WTC11 (cell line): ENCODE measurements around the gene EIF2S1. TPM values are rescaled to one million over a fixed set of nuclear protein-coding genes. Genes with fewer than 3 reads are reported as not detected.
A peak's percentile ranks its signal among the peaks of the same experiment; 100 is the strongest.

Experiments
- ATAC-seq: fragments of 200-7000 bp; cut with Tn5 transposase; 2 replicates; pipeline ENCODE4 v1.10.0; 2021; ENCODE audit warnings: mild to moderate bottlenecking, moderate library complexity
- Bru-seq: library from RNA; stranded (reverse); fragments of 400-500 nt; gene quantifications from one replicate; lab custom pipeline; 2021; lab: Mats Ljungman, UMichigan
- CTCF ChIA-PET: fragments of 300-600 bp; sonication (Branson Sonifier 250); formaldehyde crosslinking; loops from one replicate; lab custom pipeline; 2021; ENCODE audit warnings: antibody characterized with exemption; lab: Charles Lee
- POLR2A ChIA-PET: fragments of 350-600 bp; sonication (Branson Sonifier 250); formaldehyde crosslinking; loops from one replicate; lab custom pipeline; 2021; ENCODE audit warnings: antibody characterized with exemption; lab: Charles Lee
- DNase-seq: peaks from one replicate; pipeline ENCODE4 v3.0.0; 2021; ENCODE audit warnings: low spot score
- H3K27ac Mint-ChIP-seq: 2 replicates; pipeline ENCODE4 v1.8.0; 2021; ENCODE audit warnings: mixed read lengths
- H3K27me3 Mint-ChIP-seq: 2 replicates; pipeline ENCODE4 v1.8.0; 2021; ENCODE audit warnings: low read depth, mild to moderate bottlenecking, moderate library complexity, mixed read lengths
- H3K36me3 Mint-ChIP-seq: 2 replicates; pipeline ENCODE4 v1.8.0; 2021; ENCODE audit warnings: mixed read lengths
- H3K4me1 Mint-ChIP-seq: 2 replicates; pipeline ENCODE4 v1.8.0; 2022; ENCODE audit warnings: mixed read lengths
- H3K4me3 Mint-ChIP-seq: 2 replicates; pipeline ENCODE4 v1.8.0; 2021; ENCODE audit warnings: mild to moderate bottlenecking, moderate library complexity, mixed read lengths
- H3K9me3 Mint-ChIP-seq: 2 replicates; pipeline ENCODE4 v1.8.0; 2021; ENCODE audit warnings: mixed read lengths
- ARID4B ChIP-seq: sonication (generic); formaldehyde crosslinking; IDR thresholded peaks from 2 replicates; pipeline ENCODE4 v1.8.0; 2023; ENCODE audit warnings: missing genetic modification reagents, mild to moderate bottlenecking, borderline replicate concordance
- ATF1 ChIP-seq: sonication (generic); formaldehyde crosslinking; IDR thresholded peaks from 2 replicates; pipeline ENCODE4 v1.8.1; 2023; ENCODE audit warnings: mild to moderate bottlenecking, moderate library complexity, missing genetic modification reagents
- ATF6 ChIP-seq: sonication (generic); formaldehyde crosslinking; IDR thresholded peaks from 2 replicates; pipeline ENCODE4 v1.8.1; 2023; ENCODE audit warnings: mild to moderate bottlenecking, missing genetic modification reagents
- CDX4 ChIP-seq: fragments of 250-450 bp; sonication (Bioruptor Pico); IDR thresholded peaks from 2 replicates; pipeline ENCODE4 v1.9.0; 2021; ENCODE audit warnings: moderate library complexity, mild to moderate bottlenecking, inconsistent platforms, borderline replicate concordance
- CREM ChIP-seq: sonication (generic); formaldehyde crosslinking; IDR thresholded peaks from 2 replicates; pipeline ENCODE4 v1.8.1; 2022; ENCODE audit warnings: mild to moderate bottlenecking, missing genetic modification reagents, moderate library complexity
- ESRRA ChIP-seq: sonication (generic); formaldehyde crosslinking; IDR thresholded peaks from 2 replicates; pipeline ENCODE4 v1.8.1; 2022; ENCODE audit warnings: mild to moderate bottlenecking, missing genetic modification reagents, borderline replicate concordance
- ETV6 ChIP-seq: sonication (generic); formaldehyde crosslinking; IDR thresholded peaks from 2 replicates; pipeline ENCODE4 v1.8.1; 2022; ENCODE audit warnings: mild to moderate bottlenecking, missing genetic modification reagents
- FOXJ3 ChIP-seq: sonication (generic); formaldehyde crosslinking; IDR thresholded peaks from 2 replicates; pipeline ENCODE4 v1.9.0; 2021; ENCODE audit warnings: missing genetic modification reagents, mild to moderate bottlenecking, borderline replicate concordance
- FOXK1 ChIP-seq: sonication (generic); formaldehyde crosslinking; IDR thresholded peaks from 2 replicates; pipeline ENCODE4 v1.8.0; 2022; ENCODE audit warnings: mild to moderate bottlenecking, moderate library complexity, missing genetic modification reagents
- GABPB1 ChIP-seq: sonication (generic); formaldehyde crosslinking; IDR thresholded peaks from 2 replicates; pipeline ENCODE4 v1.8.1; 2023; ENCODE audit warnings: mild to moderate bottlenecking, missing genetic modification reagents
- HMGA2 ChIP-seq: fragments of 250-450 bp; sonication (Bioruptor Pico); IDR thresholded peaks from 2 replicates; pipeline ENCODE4 v1.4.0; 2021; ENCODE audit warnings: mild to moderate bottlenecking, moderate library complexity
- JAZF1 ChIP-seq: fragments of 250-450 bp; sonication (Bioruptor Pico); IDR thresholded peaks from 2 replicates; pipeline ENCODE4 v1.9.0; 2021; ENCODE audit warnings: moderate library complexity, mild to moderate bottlenecking, inconsistent platforms
- JUN ChIP-seq: sonication (generic); formaldehyde crosslinking; IDR thresholded peaks from 2 replicates; pipeline ENCODE4 v1.8.0; 2023; ENCODE audit warnings: mild to moderate bottlenecking, missing genetic modification reagents
- MLX ChIP-seq: sonication (generic); formaldehyde crosslinking; IDR thresholded peaks from 2 replicates; pipeline ENCODE4 v1.8.1; 2023; ENCODE audit warnings: mild to moderate bottlenecking, missing genetic modification reagents, moderate library complexity
- MXD4 ChIP-seq: fragments of 250-450 bp; sonication (Bioruptor Pico); IDR thresholded peaks from 2 replicates; pipeline ENCODE4 v1.8.0; 2021; ENCODE audit warnings: mild to moderate bottlenecking, moderate library complexity, borderline replicate concordance
- SMAD3 ChIP-seq: sonication (generic); formaldehyde crosslinking; IDR thresholded peaks from 2 replicates; pipeline ENCODE4 v1.8.0; 2022; ENCODE audit warnings: missing genetic modification reagents, mild to moderate bottlenecking, borderline replicate concordance
- SMAD4 ChIP-seq: sonication (generic); formaldehyde crosslinking; IDR thresholded peaks from 2 replicates; pipeline ENCODE4 v1.8.0; 2022; ENCODE audit warnings: mild to moderate bottlenecking, missing genetic modification reagents
- SP1 ChIP-seq: sonication (generic); formaldehyde crosslinking; conservative IDR thresholded peaks from 2 replicates; pipeline ENCODE4 v1.8.1; 2022; ENCODE audit warnings: missing genetic modification reagents
- USF1 ChIP-seq: sonication (generic); formaldehyde crosslinking; IDR thresholded peaks from 2 replicates; pipeline ENCODE4 v1.8.0; 2022; ENCODE audit warnings: mild to moderate bottlenecking, missing genetic modification reagents
- ZNF138 ChIP-seq: sonication (generic); formaldehyde crosslinking; conservative IDR thresholded peaks from 2 replicates; pipeline ENCODE4 v1.8.1; 2022; ENCODE audit warnings: mild to moderate bottlenecking, moderate library complexity, missing genetic modification reagents
- ZNF425 ChIP-seq: fragments of 250-450 bp; sonication (Bioruptor Pico); conservative IDR thresholded peaks from 2 replicates; pipeline ENCODE4 v1.9.0; 2021; ENCODE audit warnings: mild to moderate bottlenecking
- ZNF512 ChIP-seq: sonication (generic); formaldehyde crosslinking; IDR thresholded peaks from 2 replicates; pipeline ENCODE4 v1.8.1; 2022; ENCODE audit warnings: missing genetic modification reagents, borderline replicate concordance
- long read RNA-seq, 3 experiments: library from RNA in 1 of 3; library from capped mRNA in 1 of 3; library from polyadenylated mRNA in 1 of 3; unstranded in 2 of 3; stranded (forward) in 1 of 3; transcript quantifications; one replicate each; pipeline ENCODE4 v2.0.0, GENCODE V29; 2021
- total RNA-seq: library from RNA; stranded (reverse); gene quantifications from 3 replicates; pipeline ENCODE4 v1.2.3, GENCODE V29; 2021

Gene EIF2S1
- total RNA-seq (123 to 137 TPM (median 125 TPM) in 3 replicates), Bru-seq, nascent RNA (percentile 93 among the genes with signal in this experiment)
- long read RNA-seq, experiment 1, full-length matches to known transcripts = 561 of 590 reads
- long read RNA-seq, experiment 1, partial matches to known transcripts = 17 of 590 reads
- long read RNA-seq, experiment 1, other reads (novel, unspliced or antisense) = 12 of 590 reads
- long read RNA-seq, experiment 2, full-length matches to known transcripts = 85 of 119 reads
- long read RNA-seq, experiment 2, partial matches to known transcripts = 26 of 119 reads
- long read RNA-seq, experiment 2, other reads (novel, unspliced or antisense) = 8 of 119 reads
- long read RNA-seq, experiment 3, full-length matches to known transcripts = 811 of 830 reads
- long read RNA-seq, experiment 3, partial matches to known transcripts = 7 of 830 reads
- long read RNA-seq, experiment 3, other reads (novel, unspliced or antisense) = 12 of 830 reads

- Mint-ChIP-seq H3K9me3 (no peaks in the 10 kb centered on the region), H3K4me3 (peak within 1 kb of the TSS; percentile 99), H3K4me1 (peaks cover 23% of the 10 kb centered on the region), H3K27me3 (no peaks in the 10 kb centered on the region), H3K27ac (peak within 1 kb of the TSS; percentile 97), H3K36me3 (peaks cover 5% of the 10 kb centered on the region)
- POLR2A ChIA-PET = interaction anchor here (0.5 to 1.2 kb wide), 2 partner anchors 336 to 969 kb away, joined by 3 to 4 read pairs; partner anchors contain the start of gene RDH11
- peak; percentile 96 for ATAC-seq
- DNase-seq = peak; percentile 99
- CTCF ChIA-PET = interaction anchor here (0.6 to 1.6 kb wide), 55 partner anchors 9 to 1001 kb away, joined by 3 to 15 read pairs (median 4); partner anchors contain the start of genes ARG2, PLEK2, PLEKHH1 and RDH11
- no peak for TF ChIP-seq CDX4 (CRISPR knock-in tag)
- TF ChIP-seq ESRRA (CRISPR knock-in tag) = no peak
- 0 out of 2 replicates have a peak, but pooled peaks have one; percentile 62 for TF ChIP-seq SMAD3 (CRISPR knock-in tag)
- peak; percentile 99 for TF ChIP-seq FOXK1 (CRISPR knock-in tag)
- TF ChIP-seq JUN (CRISPR knock-in tag) = no peak
- TF ChIP-seq SP1 = peak; percentile 76
- no peak for TF ChIP-seq ZNF425
- TF ChIP-seq ATF1 (CRISPR knock-in tag) = no peak
- TF ChIP-seq GABPB1 (CRISPR knock-in tag) = peak; percentile 66
- no peak for TF ChIP-seq ATF6 (CRISPR knock-in tag)
- TF ChIP-seq SMAD4 (CRISPR knock-in tag) = no peak
- TF ChIP-seq CREM (CRISPR knock-in tag) = no peak
- TF ChIP-seq ZNF512 = no peak
- peak; percentile 73; the same call in 1 of the 2 replicates for TF ChIP-seq ARID4B (CRISPR knock-in tag)
- TF ChIP-seq MXD4 (CRISPR knock-in tag) = no peak
- no peak for TF ChIP-seq FOXJ3
- 0 out of 2 replicates have a peak, but pooled peaks have one; percentile 6 for TF ChIP-seq HMGA2 (CRISPR knock-in tag)
- no peak for TF ChIP-seq ZNF138 (CRISPR knock-in tag)
- TF ChIP-seq USF1 (CRISPR knock-in tag) = peak; percentile 90
- TF ChIP-seq ETV6 (CRISPR knock-in tag) = peak; percentile 63; the same call in 1 of the 2 replicates
- TF ChIP-seq MLX (CRISPR knock-in tag) = no peak
- TF ChIP-seq JAZF1 = no peak
Observed at GRCh38 chr14:67359775-67360469, at the start of gene EIF2S1, which contains the start of gene ATP6V1D. Gene EIF2S1 (plus strand): TSS chr14:67360328. CDS start chr14:67364768, 4,440 bp downstream. Gene ATP6V1D (minus strand): TSS chr14:67359804. CDS start chr14:67359698, 106 bp downstream.
